SK-N-SH treated with all-trans-retinoic acid at 6 μM for 48 hours (cell line): ENCODE data around the gene NRDC.

Source experiments
- ARNTL ChIP-seq: fragments of 450-650 bp; formaldehyde crosslinking; IDR thresholded peaks from 2 replicates; pipeline ENCODE4 v1.5.0; 2020; ENCODE audit warnings: low read depth, mild to moderate bottlenecking, moderate library complexity, borderline replicate concordance
- CSDC2 ChIP-seq: fragments of 250-450 bp; sonication (Bioruptor Pico); IDR thresholded peaks from 2 replicates; pipeline ENCODE4 v1.5.0; 2020; ENCODE audit warnings: mild to moderate bottlenecking, moderate library complexity
- ESRRG ChIP-seq: fragments of 250-450 bp; sonication (Bioruptor Pico); IDR thresholded peaks from 2 replicates; pipeline ENCODE4 v1.6.1; 2021; ENCODE audit warnings: mild to moderate bottlenecking
- OSR1 ChIP-seq: fragments of 250-450 bp; sonication (Bioruptor Pico); IDR thresholded peaks from 2 replicates; pipeline ENCODE4 v1.8.0; 2022; ENCODE audit warnings: moderate library complexity, mild to moderate bottlenecking, inconsistent platforms
- PPARA ChIP-seq: fragments of 250-450 bp; sonication (Bioruptor Pico); IDR thresholded peaks from 2 replicates; pipeline ENCODE4 v1.5.0; 2020; ENCODE audit warnings: mild to moderate bottlenecking, borderline replicate concordance
- TOX ChIP-seq: fragments of 250-450 bp; sonication (Bioruptor Pico); IDR thresholded peaks from 2 replicates; pipeline ENCODE4 v1.8.0; 2021; ENCODE audit warnings: mild to moderate bottlenecking, moderate library complexity, borderline replicate concordance
- ZC3H10 ChIP-seq: fragments of 250-450 bp; sonication (Bioruptor Pico); IDR thresholded peaks from 2 replicates; pipeline ENCODE4 v1.5.1; 2021; ENCODE audit warnings: mild to moderate bottlenecking, moderate library complexity
- ZFP3 ChIP-seq: fragments of 250-450 bp; sonication (Bioruptor Pico); IDR thresholded peaks from 2 replicates; pipeline ENCODE4 v1.5.0; 2020; ENCODE audit warnings: mild to moderate bottlenecking, moderate library complexity
- ZFP30 ChIP-seq: fragments of 450-650 bp; formaldehyde crosslinking; IDR thresholded peaks from 2 replicates; pipeline ENCODE4 v1.5.0; 2022; ENCODE audit warnings: mild to moderate bottlenecking, moderate library complexity
- ZNF565 ChIP-seq: fragments of 450-650 bp; formaldehyde crosslinking; conservative IDR thresholded peaks from 2 replicates; pipeline ENCODE4 v1.5.0; 2020; ENCODE audit warnings: low read depth, mild to moderate bottlenecking, moderate library complexity
- ZNF70 ChIP-seq: fragments of 450-650 bp; formaldehyde crosslinking; IDR thresholded peaks from 2 replicates; pipeline ENCODE4 v1.5.0; 2020; ENCODE audit warnings: mild to moderate bottlenecking, moderate library complexity
- ZNF8 ChIP-seq: fragments of 450-650 bp; formaldehyde crosslinking; IDR thresholded peaks from 2 replicates; pipeline ENCODE4 v1.5.0; 2020; ENCODE audit warnings: mild to moderate bottlenecking, moderate library complexity
- TF ChIP-seq, protein P1 (sequence below): fragments of 250-450 bp; sonication (Bioruptor Pico); IDR thresholded peaks from 2 replicates; pipeline ENCODE4 v1.5.1; 2020; ENCODE audit warnings: low read depth, mild to moderate bottlenecking, moderate library complexity
- TF ChIP-seq, protein P2 (sequence below): fragments of 250-450 bp; sonication (Bioruptor Pico); IDR thresholded peaks from 2 replicates; pipeline ENCODE4 v1.5.1; 2021; ENCODE audit warnings: mild to moderate bottlenecking, moderate library complexity

DNA sequence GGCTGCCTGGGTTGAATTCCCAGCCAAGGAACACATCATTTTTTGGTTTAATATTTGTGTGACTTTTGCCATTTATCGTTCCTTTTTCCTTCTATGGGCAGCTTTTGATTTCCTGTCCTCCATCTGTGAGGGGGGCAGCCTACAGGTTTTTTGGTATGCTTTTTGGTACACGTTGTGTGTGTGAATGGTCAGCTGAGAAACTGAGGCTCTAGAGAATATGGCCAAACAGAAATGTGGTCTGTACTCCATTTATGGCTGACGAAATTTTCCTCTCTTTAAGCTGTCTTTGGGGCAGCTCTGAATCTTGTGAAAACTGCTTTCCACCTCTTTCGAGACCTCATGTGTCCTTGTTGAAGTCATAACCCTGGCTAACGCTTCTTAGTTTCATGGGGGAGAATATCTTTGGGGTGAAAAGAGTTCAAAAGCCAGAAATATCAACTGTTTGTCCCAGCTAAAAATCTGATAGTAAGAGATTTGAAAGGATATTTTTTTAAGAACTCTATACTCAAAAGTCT is 26.6 kb downstream of the NRDC start:
- no peak for TF ChIP-seq ARNTL
- no peak for TF ChIP-seq ZNF565 (CRISPR knock-in tag)
- TF ChIP-seq ZFP3: no peak
- TF ChIP-seq ZNF8: no peak
- no peak for TF ChIP-seq ZNF70 (CRISPR knock-in tag)
- TF ChIP-seq, protein P1, sequence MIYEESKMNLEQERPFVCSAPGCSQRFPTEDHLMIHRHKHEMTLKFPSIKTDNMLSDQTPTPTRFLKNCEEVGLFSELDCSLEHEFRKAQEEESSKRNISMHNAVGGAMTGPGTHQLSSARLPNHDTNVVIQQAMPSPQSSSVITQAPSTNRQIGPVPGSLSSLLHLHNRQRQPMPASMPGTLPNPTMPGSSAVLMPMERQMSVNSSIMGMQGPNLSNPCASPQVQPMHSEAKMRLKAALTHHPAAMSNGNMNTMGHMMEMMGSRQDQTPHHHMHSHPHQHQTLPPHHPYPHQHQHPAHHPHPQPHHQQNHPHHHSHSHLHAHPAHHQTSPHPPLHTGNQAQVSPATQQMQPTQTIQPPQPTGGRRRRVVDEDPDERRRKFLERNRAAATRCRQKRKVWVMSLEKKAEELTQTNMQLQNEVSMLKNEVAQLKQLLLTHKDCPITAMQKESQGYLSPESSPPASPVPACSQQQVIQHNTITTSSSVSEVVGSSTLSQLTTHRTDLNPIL (CRISPR knock-in tag): no peak
- no peak for TF ChIP-seq CSDC2
- TF ChIP-seq OSR1 (CRISPR knock-in tag): no peak
- TF ChIP-seq, protein P2, sequence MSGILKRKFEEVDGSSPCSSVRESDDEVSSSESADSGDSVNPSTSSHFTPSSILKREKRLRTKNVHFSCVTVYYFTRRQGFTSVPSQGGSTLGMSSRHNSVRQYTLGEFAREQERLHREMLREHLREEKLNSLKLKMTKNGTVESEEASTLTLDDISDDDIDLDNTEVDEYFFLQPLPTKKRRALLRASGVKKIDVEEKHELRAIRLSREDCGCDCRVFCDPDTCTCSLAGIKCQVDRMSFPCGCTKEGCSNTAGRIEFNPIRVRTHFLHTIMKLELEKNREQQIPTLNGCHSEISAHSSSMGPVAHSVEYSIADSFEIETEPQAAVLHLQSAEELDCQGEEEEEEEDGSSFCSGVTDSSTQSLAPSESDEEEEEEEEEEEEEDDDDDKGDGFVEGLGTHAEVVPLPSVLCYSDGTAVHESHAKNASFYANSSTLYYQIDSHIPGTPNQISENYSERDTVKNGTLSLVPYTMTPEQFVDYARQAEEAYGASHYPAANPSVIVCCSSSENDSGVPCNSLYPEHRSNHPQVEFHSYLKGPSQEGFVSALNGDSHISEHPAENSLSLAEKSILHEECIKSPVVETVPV (CRISPR knock-in tag): no peak
- TF ChIP-seq ZC3H10 (CRISPR knock-in tag): no peak
- TF ChIP-seq PPARA (CRISPR knock-in tag): no peak
- no peak for TF ChIP-seq TOX (CRISPR knock-in tag)
- TF ChIP-seq ESRRG: no peak
- no peak for TF ChIP-seq ZFP30 (CRISPR knock-in tag)
